HG02763 (cell line): Measurements from ENCODE around the gene PRAMEF1.
"Not testable (repeated sequence)": the region's sequence is repeated elsewhere in the genome, so short reads cannot be mapped to it uniquely, and the experiment has no call there.

Experiments
- ATAC-seq: cut with Tn5 transposase; IDR thresholded peaks from one replicate; pipeline ENCODE4 v1.9.1; 2021; ENCODE audit warnings: mild to moderate bottlenecking, moderate library complexity; ENCODE audit not compliant: unreplicated experiment

The PRAMEF1 gene

DNA sequence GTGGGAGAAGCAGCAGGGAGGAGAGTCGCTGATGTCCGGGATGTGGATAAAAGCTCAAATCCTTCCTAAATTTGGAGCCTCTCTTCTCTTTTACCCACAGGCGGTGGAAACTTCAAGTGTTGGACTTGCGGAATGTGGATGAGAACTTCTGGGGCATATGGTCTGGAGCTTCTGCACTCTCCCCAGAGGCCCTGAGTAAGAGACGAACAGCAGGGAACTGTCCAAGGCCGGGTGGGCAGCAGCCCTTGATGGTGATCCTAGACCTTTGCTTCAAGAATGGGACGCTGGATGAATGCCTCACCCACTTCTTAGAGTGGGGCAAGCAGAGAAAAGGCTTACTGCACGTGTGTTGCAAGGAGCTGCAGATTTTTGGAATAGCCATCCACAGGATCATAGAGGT is 15.8 kb upstream of the PRAMEF1 start:
- no peak for ATAC-seq

GRCh38 chr1:12776801-12777557 is 14.2 kb upstream of the PRAMEF1 start:
- ATAC-seq, result no peak

- ATAC-seq, result no peak
Observed at GRCh38 chr1:12778061-12778460, 13.1 kb upstream of the PRAMEF1 start.

DNA sequence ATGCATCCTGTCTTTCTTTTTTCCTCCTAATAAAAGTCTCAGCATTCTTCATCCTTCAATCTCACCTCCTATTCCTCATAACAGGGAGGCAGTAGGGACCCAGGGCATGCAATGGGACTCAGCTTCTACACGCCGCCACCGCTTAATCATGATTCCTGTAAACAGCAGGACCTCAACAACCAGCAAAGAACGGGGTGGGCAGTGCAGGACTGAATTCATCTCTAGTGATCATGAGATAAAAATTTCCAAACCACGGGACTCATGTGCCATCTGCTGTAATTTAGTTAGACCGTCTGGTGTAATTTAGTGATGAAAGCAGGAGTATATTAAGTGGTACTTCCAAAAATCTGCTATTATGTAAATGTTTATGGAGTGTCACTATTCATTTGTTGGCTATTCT is 12.3 kb upstream of the PRAMEF1 start:
- ATAC-seq, result no peak

GRCh38 chr1:12781488-12781887 is 9.7 kb upstream of the PRAMEF1 start:
- ATAC-seq, result not testable (repeated sequence)

DNA sequence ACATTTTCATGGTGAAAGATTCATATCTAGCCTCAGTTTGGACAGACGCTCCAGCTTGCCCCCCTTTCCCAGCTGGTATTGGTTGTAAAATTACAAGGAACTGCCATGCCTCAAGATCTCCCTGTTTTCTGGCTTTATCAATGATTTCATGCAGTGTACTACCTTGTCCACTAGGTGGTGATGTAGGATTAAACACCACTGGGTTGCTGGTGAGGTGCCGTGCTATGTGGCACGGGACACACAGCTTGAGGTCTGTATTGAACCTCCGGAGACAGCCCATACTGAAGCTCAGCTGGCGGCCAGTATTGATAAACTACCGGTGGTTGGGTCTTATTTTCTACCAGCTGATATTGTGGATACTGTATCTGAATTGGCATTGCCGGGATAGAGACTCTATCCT is 7.4 kb upstream of the PRAMEF1 start:
- ATAC-seq, result not testable (repeated sequence)

DNA sequence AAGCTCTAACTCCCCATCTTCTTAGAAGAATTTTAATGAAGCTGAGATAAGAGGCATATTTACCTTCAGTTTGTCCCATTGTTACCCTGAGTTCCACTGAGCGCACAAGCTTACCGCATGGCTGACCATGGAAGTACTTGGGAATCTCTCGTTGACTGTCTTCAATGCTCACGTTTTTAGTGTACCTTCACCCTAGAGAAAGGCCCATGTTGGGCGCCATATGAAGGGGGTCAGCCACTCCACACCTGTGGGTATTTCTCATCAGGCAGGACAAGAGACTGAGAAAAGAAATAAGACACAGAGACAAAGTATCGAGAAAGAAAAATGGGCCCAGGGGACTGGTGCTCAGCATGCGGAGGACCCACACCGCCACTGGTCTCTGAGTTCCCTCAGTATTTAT is 6.5 kb upstream of the PRAMEF1 start:
- ATAC-seq, result not testable (repeated sequence)

DNA sequence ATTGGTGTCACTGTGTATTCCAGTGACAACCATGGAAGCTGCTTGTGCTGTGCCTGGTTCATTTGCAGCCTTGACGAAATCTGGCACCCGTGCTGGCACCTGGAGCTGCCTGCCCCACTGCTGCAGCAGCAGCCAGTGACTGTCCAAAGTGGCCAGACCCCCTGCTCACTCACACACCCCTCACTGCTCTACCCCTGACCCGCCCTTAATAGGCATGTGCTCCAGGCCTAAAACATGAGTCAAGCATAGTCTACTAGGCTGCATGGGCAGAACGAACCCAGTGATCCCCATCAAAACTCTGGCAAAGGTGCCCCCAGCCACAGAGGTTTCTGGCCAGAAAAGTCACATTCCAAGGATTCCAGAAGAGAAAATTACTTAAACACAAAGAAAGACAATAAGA is 7.7 kb downstream of the PRAMEF1 start:
- ATAC-seq, result no peak

- ATAC-seq, result no peak
Observed at GRCh38 chr1:12799730-12800129, 8.5 kb downstream of the PRAMEF1 start.

- no peak for ATAC-seq
Observed at GRCh38 chr1:12809933-12810332, 18.7 kb downstream of the PRAMEF1 start.

GRCh38 chr1:12810691-12811408 is 19.7 kb downstream of the PRAMEF1 start:
- ATAC-seq, result no peak

DNA sequence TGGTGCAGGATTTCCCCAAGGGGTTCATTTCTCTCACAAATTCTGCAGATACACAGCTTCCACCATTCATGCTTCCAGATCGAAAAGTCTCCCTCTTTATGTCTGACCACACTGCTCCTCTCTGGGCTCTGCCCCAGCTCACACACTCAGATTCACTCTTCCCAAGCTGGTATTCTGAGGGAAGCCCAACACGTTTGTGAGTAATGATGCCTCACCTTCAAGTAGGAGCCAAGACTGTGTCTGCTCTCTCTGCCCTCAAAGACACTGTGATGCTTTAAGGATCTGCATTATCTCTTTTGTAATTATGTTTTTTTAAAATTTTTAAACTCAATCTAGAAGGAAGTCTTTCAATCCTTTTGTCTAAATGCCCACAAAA is 20.2 kb downstream of the PRAMEF1 start:
- no peak for ATAC-seq

DNA sequence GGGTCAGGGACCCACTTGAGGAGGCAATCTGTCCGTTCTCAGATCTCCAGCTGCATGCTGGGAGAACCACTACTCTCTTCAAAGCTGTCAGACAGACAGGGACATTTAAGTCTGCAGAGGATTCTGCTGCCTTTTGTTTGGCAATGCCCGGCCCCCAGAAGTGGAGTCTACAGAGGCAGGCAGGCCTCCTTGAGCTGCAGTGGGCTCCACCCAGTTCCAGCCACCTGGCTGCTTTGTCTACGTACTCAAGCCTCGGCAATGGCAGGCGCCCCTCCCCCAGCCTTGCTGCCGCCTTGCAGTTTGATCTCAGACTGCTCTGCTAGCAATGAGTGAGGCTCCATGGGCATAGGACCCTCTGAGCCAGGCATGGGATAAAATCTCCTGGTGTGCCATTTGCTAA is 27.9 kb downstream of the PRAMEF1 start:
- ATAC-seq, result not testable (repeated sequence)

DNA sequence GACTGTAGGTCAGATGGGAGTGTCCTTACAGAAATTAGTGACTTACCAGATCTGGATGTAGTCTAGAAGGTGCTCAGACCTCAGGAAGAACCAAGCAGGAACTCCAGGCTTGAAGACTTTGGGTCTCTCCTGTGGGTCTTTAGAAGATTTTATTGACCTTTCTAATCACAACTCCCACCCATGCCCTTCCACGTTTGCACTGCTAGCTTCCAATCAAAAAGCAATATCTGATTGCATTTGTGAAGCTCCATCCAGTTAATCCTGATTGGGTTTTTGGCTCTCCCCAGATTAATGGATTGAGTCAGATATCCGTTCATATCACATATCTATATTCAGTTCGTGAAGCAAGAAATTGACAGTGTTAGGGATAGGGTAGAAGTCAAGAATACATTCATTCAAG is 40.1 kb downstream of the PRAMEF1 start, which contains the start of gene PRAMEF11:
PRAMEF11 (minus strand) TSS at position 101 of the 400 bp plus-strand sequence. CDS start 2,621 bp downstream, outside the sequence.
- ATAC-seq, result not testable (repeated sequence)

DNA sequence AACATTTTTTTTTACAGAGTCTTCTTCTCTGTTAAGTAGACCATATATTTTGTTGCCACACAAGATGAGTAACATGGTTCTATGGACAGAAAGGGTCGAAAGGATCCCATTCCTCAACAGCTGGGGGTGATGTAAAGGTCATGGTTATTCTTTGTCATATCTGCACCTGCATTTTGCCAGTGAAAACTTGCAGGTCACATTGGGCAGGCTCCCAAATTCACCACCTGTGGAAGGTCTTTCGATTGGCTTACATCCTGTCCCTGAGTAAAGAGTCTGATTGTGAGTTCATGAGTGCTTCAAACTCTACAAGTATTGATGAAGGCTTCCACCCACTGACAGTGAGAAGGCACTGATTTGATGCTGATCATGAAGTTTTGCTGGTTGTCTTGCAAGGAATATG is 42.1 kb downstream of the PRAMEF1 start:
- ATAC-seq, result not testable (repeated sequence)
